Testis (tissue), 3 donors: ENCODE data around the gene ZNF428. TPM values are rescaled to one million over a fixed set of nuclear protein-coding genes. Genes with fewer than 3 reads are reported as not detected.

Experiments used
- DNase-seq: peaks from one replicate; pipeline ENCODE4 v3.0.0-alpha.2; 2019
- H3K27ac ChIP-seq, 2 donors: fragments of 200-600 bp; sonication (generic); one replicate each; pipeline ENCODE4 v1.5.1; 2019
- H3K27me3 ChIP-seq: fragments of 200-600 bp; sonication (generic); one replicate; pipeline ENCODE4 v1.5.1; 2019
- H3K36me3 ChIP-seq: fragments of 200-600 bp; sonication (generic); one replicate; pipeline ENCODE4 v1.5.1; 2017; ENCODE audit warnings: low read depth; ENCODE audit errors: missing control alignments
- H3K4me1 ChIP-seq: fragments of 200-600 bp; sonication (generic); one replicate; pipeline ENCODE4 v1.5.1; 2019
- H3K4me3 ChIP-seq, 2 donors: fragments of 200-600 bp; sonication (generic); one replicate each; pipeline ENCODE4 v1.5.1; 2017 to 2019
- H3K9me3 ChIP-seq: fragments of 200-600 bp; sonication (generic); one replicate; pipeline ENCODE4 v1.5.1; 2017
- CTCF ChIP-seq, 3 experiments: fragments of 450-650 bp in 2 of 3; fragments of 200-600 bp in 1 of 3; sonication (generic) in 1 of 3; IDR thresholded peaks; one replicate each; pipeline ENCODE4 v1.5.1; 2016 to 2019; ENCODE audit warnings: antibody characterized with exemption in 3 of 3, mild to moderate bottlenecking in 2 of 3, moderate library complexity in 1 of 3
- POLR2A ChIP-seq: fragments of 450-650 bp; IDR thresholded peaks from one replicate; pipeline ENCODE4 v1.6.1; 2017; ENCODE audit warnings: antibody characterized with exemption, mild to moderate bottlenecking, moderate library complexity
- WGBS, 2 donors: methylation state at CpG; one replicate each; pipeline ENCODE4 v1.1.5; 2018; 5-methylcytosine and 5-hydroxymethylcytosine counted together
- intact Hi-C: fragments of 100-400 bp; cut with DNase I; formaldehyde crosslinking; loops from one replicate; pipeline ENCODE4 v1.15.1; 2023; ENCODE audit warnings: low total_unique reads
- polyA plus RNA-seq: library from polyadenylated mRNA; stranded (reverse); fragments of 350-450 nt; fragmentation: Illumina TruSeq; extraction: RNeasy Lipid Tissue Mini Kit (QIAGEN cat#74804); gene quantifications from one replicate; pipeline ENCODE4 v1.2.3, GENCODE V29; 2014; ENCODE audit warnings: low read depth, low replicate concordance; ENCODE audit not compliant: insufficient read depth
- small RNA-seq, 2 donors: library from RNA; depleted of rRNA; stranded (forward); fragments of <200 nt; gene quantifications; one replicate each; pipeline ENCODE3, GENCODE V24; 2016
- total RNA-seq, 2 donors: library from RNA; depleted of rRNA; stranded (reverse); fragments of >200 nt; gene quantifications; one replicate each; pipeline ENCODE4 v1.2.3, GENCODE V29; 2016

The ZNF428 gene
- total and polyA plus RNA-seq, 3 donors from 2014 or later = 64.1 to 94.2 (median 93.1) TPM

GRCh38 chr19:43562698-43563241 is 56.7 kb downstream of the ZNF428 start:
- Histone ChIP-seq H3K27ac (peak overlapping the region in 1 of 2 donors; percentile 7), H3K36me3 (no peaks in the 10 kb centered on the region), H3K9me3 (no peaks in the 10 kb centered on the region), H3K27me3 (no peaks in the 10 kb centered on the region), H3K4me1 (no peaks in the 10 kb centered on the region), H3K4me3 (no peak overlapping the region)
- no peak for TF ChIP-seq POLR2A
- no peak for TF ChIP-seq CTCF (IDR thresholded peaks at IDR 0.05)
- 65 to 74% methylated on average over 14 of the region's 14 CpGs for WGBS, 2 donors
- peak; percentile 60 for DNase-seq
- intact Hi-C loops = no loop called here

GRCh38 chr19:43562226-43562697 is 57.2 kb downstream of the ZNF428 start:
- 83 to 96% methylated on average over 6 of the region's 6 CpGs for WGBS, 2 donors
- Histone ChIP-seq H3K27ac (peak overlapping the region in 1 of 2 donors; percentile 7), H3K36me3 (no peaks in the 10 kb centered on the region), H3K4me1 (no peaks in the 10 kb centered on the region), H3K27me3 (no peaks in the 10 kb centered on the region), H3K4me3 (no peak overlapping the region), H3K9me3 (no peaks in the 10 kb centered on the region)
- intact Hi-C loops = no loop called here
- no peak for TF ChIP-seq POLR2A
- no peak for TF ChIP-seq CTCF (IDR thresholded peaks at IDR 0.05)
- no peak for DNase-seq

GRCh38 chr19:43561139-43561970 is 58.1 kb downstream of the ZNF428 start:
- H3K36me3 ChIP-seq = no peaks in the 10 kb centered on the region
- intact Hi-C loops = no loop called here
- H3K27ac ChIP-seq = no peak overlapping the region
- H3K4me1 ChIP-seq = no peaks in the 10 kb centered on the region
- H3K9me3 ChIP-seq = no peaks in the 10 kb centered on the region
- H3K4me3 ChIP-seq = no peak overlapping the region
- DNase-seq = no peak
- WGBS, 2 donors = 89 to 90% methylated on average over 12 of the region's 12 CpGs
- H3K27me3 ChIP-seq = no peaks in the 10 kb centered on the region
- no peak for TF ChIP-seq POLR2A
- no peak for TF ChIP-seq CTCF (IDR thresholded peaks at IDR 0.05)

GRCh38 chr19:43560687-43561086 is 58.7 kb downstream of the ZNF428 start:
- intact Hi-C loops = no loop called here
- Histone ChIP-seq H3K4me1 (no peaks in the 10 kb centered on the region), H3K27ac (no peak overlapping the region), H3K9me3 (no peaks in the 10 kb centered on the region), H3K4me3 (no peak overlapping the region), H3K36me3 (no peaks in the 10 kb centered on the region), H3K27me3 (no peaks in the 10 kb centered on the region)
- DNase-seq = no peak
- WGBS, 2 donors = 91% methylated on average over 6 of the region's 6 CpGs
- no peak for TF ChIP-seq POLR2A
- no peak for TF ChIP-seq CTCF (IDR thresholded peaks at IDR 0.05)

Small RNAs within 50 kb of the gene (small RNA-seq; reads per million reads assigned to genes)
- gene RN7SL368P = 0 to 0.09 reads per million in 2 donors

Other genes starting within 250 kb of the ZNF428 start
- gene TEX101, start 204.7 kb downstream of the ZNF428 start, total RNA-seq = 10 to 100 TPM; 73.1 to 93.3 TPM
- gene TEX101, start 204.7 kb downstream of the ZNF428 start, polyA plus RNA-seq = 231 TPM
- 1 to 10 TPM in 1 of 2 donors, under 1 TPM in 1; 0.71 to 1.2 TPM for gene LYPD3, start 154.0 kb downstream of the ZNF428 start, total RNA-seq
- 1.3 TPM for gene LYPD3, start 154.0 kb downstream of the ZNF428 start, polyA plus RNA-seq
- gene PHLDB3, start 114.9 kb downstream of the ZNF428 start, total RNA-seq = 10 to 100 TPM; 27.1 to 28.3 TPM
- 62.2 TPM for gene PHLDB3, start 114.9 kb downstream of the ZNF428 start, polyA plus RNA-seq
- 10 to 100 TPM; 11.2 to 11.5 TPM for gene ETHE1, start 92.4 kb downstream of the ZNF428 start, total RNA-seq
- gene ETHE1, start 92.4 kb downstream of the ZNF428 start, polyA plus RNA-seq = 13.1 TPM
- 1 to 10 TPM; 1.1 to 1.7 TPM for gene ZNF575, start 86.4 kb downstream of the ZNF428 start, total RNA-seq
- gene ZNF575, start 86.4 kb downstream of the ZNF428 start, polyA plus RNA-seq = 2.4 TPM
- gene XRCC1, start 44.1 kb downstream of the ZNF428 start, total RNA-seq = 10 to 100 TPM; 40.6 to 44.8 TPM
- 49.1 TPM for gene XRCC1, start 44.1 kb downstream of the ZNF428 start, polyA plus RNA-seq
- 1 to 10 TPM; 5.8 to 5.9 TPM for gene PINLYP, start 43.8 kb downstream of the ZNF428 start, total RNA-seq
- 9.9 TPM for gene PINLYP, start 43.8 kb downstream of the ZNF428 start, polyA plus RNA-seq
- gene IRGQ, start 23.5 kb downstream of the ZNF428 start, total RNA-seq = 10 to 100 TPM; 26.4 to 29.0 TPM
- gene IRGQ, start 23.5 kb downstream of the ZNF428 start, polyA plus RNA-seq = 6.0 TPM
- gene ZNF576, start 23.0 kb downstream of the ZNF428 start, total RNA-seq = 10 to 100 TPM; 14.6 to 17.9 TPM
- gene ZNF576, start 23.0 kb downstream of the ZNF428 start, polyA plus RNA-seq = 23.1 TPM
- gene SRRM5, start 7.5 kb downstream of the ZNF428 start, total RNA-seq = 10 to 100 TPM in 1 of 2 donors, 1 to 10 TPM in 1; 8.4 to 21.3 TPM
- gene SRRM5, start 7.5 kb downstream of the ZNF428 start, polyA plus RNA-seq = 36.0 TPM
- gene CADM4, start 20.2 kb upstream of the ZNF428 start, total RNA-seq = 1 to 10 TPM; 1.5 to 4.3 TPM
- gene CADM4, start 20.2 kb upstream of the ZNF428 start, polyA plus RNA-seq = 7.8 TPM
- gene PLAUR, start 50.5 kb upstream of the ZNF428 start, total RNA-seq = 1 to 10 TPM; 4.3 to 8.4 TPM
- gene PLAUR, start 50.5 kb upstream of the ZNF428 start, polyA plus RNA-seq = 7.3 TPM
- gene IRGC, start 96.4 kb upstream of the ZNF428 start, total RNA-seq = 100 to 1,000 TPM in 1 of 2 donors, 10 to 100 TPM in 1; 97.4 to 218 TPM
- 167 TPM for gene IRGC, start 96.4 kb upstream of the ZNF428 start, polyA plus RNA-seq
- gene SMG9, start 135.3 kb upstream of the ZNF428 start, total RNA-seq = 10 to 100 TPM; 65.0 to 76.8 TPM
- gene SMG9, start 135.3 kb upstream of the ZNF428 start, polyA plus RNA-seq = 144 TPM
- 1 to 10 TPM; 2.3 to 4.6 TPM for gene KCNN4, start 161.3 kb upstream of the ZNF428 start, total RNA-seq
- 4.1 TPM for gene KCNN4, start 161.3 kb upstream of the ZNF428 start, polyA plus RNA-seq
- gene LYPD5, start 182.8 kb upstream of the ZNF428 start, total RNA-seq = 10 to 100 TPM in 1 of 2 donors, 1 to 10 TPM in 1; 4.9 to 14.7 TPM
- gene LYPD5, start 182.8 kb upstream of the ZNF428 start, polyA plus RNA-seq = 12.6 TPM
- gene ZNF283, start 207.7 kb upstream of the ZNF428 start, total RNA-seq = 10 to 100 TPM in 1 of 2 donors, 1 to 10 TPM in 1; 6.9 to 10.7 TPM
- 2.9 TPM for gene ZNF283, start 207.7 kb upstream of the ZNF428 start, polyA plus RNA-seq